Mesenchymal stem cell (in vitro differentiated cells and primary cell): ENCODE data around the gene SBNO2.

Experiments used
- DNase-seq: peaks from one replicate; pipeline ENCODE4 v3.0.0-alpha.2; 2013
- H2AFZ ChIP-seq: one replicate; pipeline ENCODE4 v1.6.1; 2013; ENCODE audit warnings: low read depth, mild to moderate bottlenecking, control low read depth, inconsistent platforms, low read length, moderate library complexity
- H2AK5ac ChIP-seq: 2 replicates; pipeline ENCODE4 v1.6.1; 2013; ENCODE audit warnings: low read length, moderate library complexity, mild to moderate bottlenecking, inconsistent platforms; ENCODE audit not compliant: severe bottlenecking
- H2BK120ac ChIP-seq: one replicate; pipeline ENCODE4 v1.6.1; 2013; ENCODE audit warnings: low read depth, mild to moderate bottlenecking, inconsistent platforms, low read length, moderate library complexity
- H2BK12ac ChIP-seq, 2 experiments: one replicate each; pipeline ENCODE4 v1.6.1; 2013; ENCODE audit warnings: inconsistent platforms in 2 of 2, low read length in 2 of 2, mild to moderate bottlenecking in 2 of 2, moderate library complexity in 2 of 2, control low read depth in 1 of 2
- H2BK15ac ChIP-seq: one replicate; pipeline ENCODE4 v1.6.1; 2013; ENCODE audit warnings: mild to moderate bottlenecking, low read depth, inconsistent platforms; ENCODE audit not compliant: poor library complexity, severe bottlenecking
- H2BK5ac ChIP-seq: 2 replicates; pipeline ENCODE4 v1.6.1; 2013; ENCODE audit warnings: low read depth, mild to moderate bottlenecking, low read length, control low read depth, inconsistent platforms; ENCODE audit not compliant: poor library complexity, severe bottlenecking
- H3K14ac ChIP-seq, 2 experiments: one replicate each; pipeline ENCODE4 v1.6.1; 2013; ENCODE audit warnings: inconsistent platforms in 2 of 2, low read length in 2 of 2, control low read depth in 1 of 2, mild to moderate bottlenecking in 1 of 2, moderate library complexity in 1 of 2
- H3K18ac ChIP-seq, 2 experiments: one replicate each; pipeline ENCODE4 v1.6.1; 2013; ENCODE audit warnings: inconsistent platforms in 2 of 2, low read length in 2 of 2, control low read depth in 1 of 2, low read depth in 1 of 2, mild to moderate bottlenecking in 1 of 2
- H3K23ac ChIP-seq, 2 experiments: one replicate each; pipeline ENCODE4 v1.6.1; 2013; ENCODE audit warnings: inconsistent platforms in 2 of 2, low read length in 2 of 2, mild to moderate bottlenecking in 2 of 2, moderate library complexity in 2 of 2, control low read depth in 1 of 2
- H3K27ac ChIP-seq: 2 replicates; pipeline ENCODE4 v1.5.1; 2013; ENCODE audit warnings: mild to moderate bottlenecking, moderate library complexity, low read length, control low read depth, inconsistent platforms; ENCODE audit not compliant: poor library complexity, severe bottlenecking
- H3K27me3 ChIP-seq, 2 experiments: 2 replicates each; pipeline versions ENCODE4 v1.6.1 to v1.7.0; 2013; ENCODE audit warnings: low read length in 2 of 2, mild to moderate bottlenecking in 2 of 2, moderate library complexity in 2 of 2, control low read depth in 1 of 2, inconsistent platforms in 1 of 2; ENCODE audit not compliant: control insufficient read depth in 1 of 2, insufficient read depth in 1 of 2
- H3K36me3 ChIP-seq, 2 experiments: 2 replicates each; pipeline versions ENCODE4 v1.6.1 to v1.7.0; 2013; ENCODE audit warnings: low read length in 2 of 2, control low read depth in 1 of 2, inconsistent platforms in 1 of 2, low read depth in 1 of 2, mild to moderate bottlenecking in 1 of 2; ENCODE audit not compliant: insufficient read depth in 2 of 2, control insufficient read depth in 1 of 2
- H3K4ac ChIP-seq, 2 experiments: one replicate each; pipeline ENCODE4 v1.6.1; 2013; ENCODE audit warnings: inconsistent platforms in 2 of 2, low read length in 2 of 2, mild to moderate bottlenecking in 2 of 2, moderate library complexity in 2 of 2, control low read depth in 1 of 2, low read depth in 1 of 2
- H3K4me1 ChIP-seq: 2 replicates; pipeline ENCODE4 v1.6.1; 2013; ENCODE audit warnings: low read depth, low read length, control low read depth; ENCODE audit not compliant: control insufficient read depth, insufficient read depth
- H3K4me2 ChIP-seq: 2 replicates; pipeline ENCODE4 v1.6.1; 2013; ENCODE audit warnings: low read length, mild to moderate bottlenecking, inconsistent platforms; ENCODE audit not compliant: poor library complexity, severe bottlenecking
- H3K4me3 ChIP-seq, 2 experiments: 2 replicates each; pipeline versions ENCODE4 v1.5.1 to v1.7.0; 2013; ENCODE audit warnings: low read length in 2 of 2, mild to moderate bottlenecking in 2 of 2, control low read depth in 1 of 2, low read depth in 1 of 2; ENCODE audit not compliant: insufficient read depth in 1 of 2
- H3K79me1 ChIP-seq: replicated peaks from 2 replicates; pipeline ENCODE4 v1.6.1; 2013; ENCODE audit warnings: mild to moderate bottlenecking, control low read depth, low read length, inconsistent platforms; ENCODE audit not compliant: poor library complexity, severe bottlenecking
- H3K9ac ChIP-seq: 2 replicates; pipeline ENCODE4 v1.7.0; 2013; ENCODE audit warnings: mild to moderate bottlenecking, low read length, moderate library complexity
- H3K9me3 ChIP-seq: 2 replicates; pipeline ENCODE4 v1.7.0; 2013; ENCODE audit warnings: mild to moderate bottlenecking, low read length; ENCODE audit not compliant: control insufficient read depth
- H4K8ac ChIP-seq: one replicate; pipeline ENCODE4 v1.6.1; 2013; ENCODE audit warnings: inconsistent platforms, mild to moderate bottlenecking, low read length, moderate library complexity
- H4K91ac ChIP-seq: one replicate; pipeline ENCODE4 v1.6.1; 2013; ENCODE audit warnings: mild to moderate bottlenecking, low read length, inconsistent platforms
- WGBS: methylation state at CpG from one replicate; pipeline ENCODE4 v1.1.7; 2013; ENCODE audit warnings: mixed read lengths; 5-methylcytosine and 5-hydroxymethylcytosine counted together

SBNO2 gene

DNA sequence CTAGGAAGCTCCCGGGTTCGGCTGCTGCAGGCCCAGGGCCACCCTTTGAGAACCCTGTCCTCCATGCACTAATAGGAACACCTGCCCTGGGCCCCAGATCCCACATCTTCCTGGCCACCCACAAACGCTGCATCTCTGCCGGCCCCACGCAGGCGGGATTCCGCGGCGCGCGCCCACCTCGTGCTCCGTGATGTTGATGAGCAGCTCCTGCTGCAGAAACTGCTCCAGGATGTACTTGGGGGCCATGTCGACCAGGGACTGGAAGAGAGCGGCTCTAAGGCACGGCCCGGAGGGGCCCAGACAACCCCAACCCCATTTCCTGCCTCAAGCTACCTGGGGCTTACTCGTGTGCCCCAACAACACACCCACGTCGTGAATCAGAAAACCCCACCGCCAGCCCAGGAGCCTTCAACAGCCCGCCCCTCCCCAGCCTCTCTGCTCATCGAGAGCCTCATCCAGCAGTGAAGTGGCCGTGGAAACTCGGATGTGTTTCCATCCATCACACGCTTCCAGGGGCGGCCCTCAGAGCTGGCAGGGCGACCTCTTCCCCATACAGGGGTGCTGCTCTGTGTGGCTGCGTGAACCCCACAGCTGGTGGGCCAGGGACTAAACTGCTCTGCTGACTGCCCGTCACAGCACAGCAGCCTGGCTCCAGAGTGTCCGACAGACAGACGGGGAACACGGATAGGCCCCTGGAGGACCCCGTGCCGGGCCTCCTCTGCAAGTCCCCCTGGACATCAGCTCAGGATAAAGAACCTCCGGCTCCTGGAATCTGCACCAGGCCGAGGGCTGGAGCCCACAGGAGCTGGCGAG, 83.1 kb downstream of the SBNO2 start:
- no peak for DNase-seq
- WGBS = 96% methylated on average over 38 of the region's 38 CpGs

DNA sequence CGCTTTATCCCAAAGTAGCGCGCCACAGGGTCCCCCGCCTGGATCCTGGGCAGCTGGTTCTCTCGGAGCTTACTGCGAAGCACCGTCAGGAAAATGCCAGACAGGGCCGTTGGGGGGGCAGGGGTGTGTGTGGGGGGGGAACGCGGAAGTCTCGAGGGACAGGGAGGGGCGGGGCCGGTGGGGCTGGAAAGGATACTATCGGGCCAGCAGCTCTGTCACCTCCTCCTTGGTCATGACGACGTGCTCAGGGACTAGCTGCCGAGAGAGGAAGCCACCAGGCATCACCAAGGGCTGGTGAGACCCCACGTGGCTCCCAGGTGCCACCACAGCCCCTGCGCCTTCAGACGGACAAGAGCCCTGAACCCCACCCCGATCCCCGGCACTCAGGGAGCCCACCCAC, 84.2 kb downstream of the SBNO2 start:
- Histone ChIP-seq H4K8ac (no peak overlapping the region), H3K4me3 (no peak overlapping the region), H3K79me1 (peaks cover 31% of the 10 kb centered on the region), H2BK15ac (no peak overlapping the region), H3K4me1 (peaks cover 18% of the 10 kb centered on the region), H2BK12ac (no peak overlapping the region), H3K14ac (no peak overlapping the region), H3K36me3 (peaks cover 45 to 81% of the 10 kb centered on the region in 2 experiments), H4K91ac (no peak overlapping the region), H3K4ac (no peak overlapping the region), H3K4me2 (no peak overlapping the region), H2AFZ (no peak overlapping the region), H3K18ac (no peak overlapping the region), H3K27ac (no peak overlapping the region), H3K27me3 (no peaks in the 10 kb centered on the region), H3K9me3 (no peaks in the 10 kb centered on the region), H2AK5ac (no peak overlapping the region), H2BK120ac (no peak overlapping the region), H3K23ac (no peak overlapping the region), H2BK5ac (no peak overlapping the region), H3K9ac (no peak overlapping the region)
- WGBS = 98% methylated on average over 20 of the region's 22 CpGs
- no peak for DNase-seq

More for the DNA sequence above, 83.1 kb downstream of the SBNO2 start:
- Histone ChIP-seq H3K36me3 (peaks cover 45 to 76% of the 10 kb centered on the region in 2 experiments), H3K18ac (no peak overlapping the region), H3K79me1 (peaks cover 31% of the 10 kb centered on the region), H3K14ac (no peak overlapping the region), H3K9me3 (no peaks in the 10 kb centered on the region), H2AFZ (no peak overlapping the region), H4K8ac (no peak overlapping the region), H3K27ac (no peak overlapping the region), H3K23ac (no peak overlapping the region), H2BK120ac (no peak overlapping the region), H2AK5ac (no peak overlapping the region), H3K4me1 (peaks cover 21% of the 10 kb centered on the region), H4K91ac (no peak overlapping the region), H3K4ac (no peak overlapping the region), H2BK12ac (no peak overlapping the region), H2BK15ac (no peak overlapping the region), H3K27me3 (no peaks in the 10 kb centered on the region), H3K4me2 (no peak overlapping the region), H3K4me3 (no peak overlapping the region), H3K9ac (no peak overlapping the region), H2BK5ac (no peak overlapping the region)

DNA sequence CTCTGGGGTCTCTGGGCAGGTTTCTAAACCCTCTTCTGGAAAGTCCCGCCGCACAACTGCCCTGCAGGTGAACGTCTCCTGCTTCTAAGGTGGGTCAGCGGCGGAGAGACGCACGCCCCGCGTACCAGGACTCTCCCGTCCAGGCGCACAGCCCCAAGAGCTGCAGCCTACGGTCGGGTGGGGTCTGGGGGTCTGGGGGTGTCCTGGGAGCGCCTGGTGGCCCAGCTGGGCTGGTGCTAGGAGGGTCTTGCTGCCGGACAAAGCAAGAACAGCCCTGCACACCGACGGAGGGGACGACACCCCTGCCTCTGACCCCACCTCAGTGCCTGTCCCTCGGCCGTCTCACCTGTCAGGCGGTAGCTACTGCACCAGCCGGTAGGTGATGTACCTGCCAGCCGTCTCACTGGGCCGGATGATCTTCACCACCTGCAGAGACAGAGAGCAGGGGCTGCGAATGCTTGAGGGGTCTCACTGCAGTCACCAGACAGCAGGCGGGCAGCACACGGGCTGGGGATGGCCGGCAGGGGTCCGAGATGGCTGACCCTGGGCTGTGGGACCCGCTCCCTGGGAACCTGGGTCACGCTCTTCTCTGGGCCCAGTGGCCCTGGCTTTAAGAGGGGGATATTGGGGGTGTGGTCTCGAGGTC, 84.8 kb downstream of the SBNO2 start:
- H3K23ac ChIP-seq = no peak overlapping the region
- no peak overlapping the region for H4K8ac ChIP-seq
- peaks cover 31% of the 10 kb centered on the region for H3K79me1 ChIP-seq
- no peak overlapping the region for H3K4me3 ChIP-seq
- H2AFZ ChIP-seq = no peak overlapping the region
- no peak for DNase-seq
- H3K27ac ChIP-seq = no peak overlapping the region
- H4K91ac ChIP-seq = no peak overlapping the region
- H2AK5ac ChIP-seq = no peak overlapping the region
- 97% methylated on average over 31 of the region's 32 CpGs for WGBS
- no peak overlapping the region for H3K14ac ChIP-seq
- H3K36me3 ChIP-seq = peaks cover 45 to 81% of the 10 kb centered on the region in 2 experiments
- no peak overlapping the region for H3K4ac ChIP-seq
- no peak overlapping the region for H3K4me2 ChIP-seq
- no peak overlapping the region for H3K9ac ChIP-seq
- no peaks in the 10 kb centered on the region for H3K27me3 ChIP-seq
- no peak overlapping the region for H2BK15ac ChIP-seq
- H2BK5ac ChIP-seq = no peak overlapping the region
- no peak overlapping the region for H2BK120ac ChIP-seq
- H3K9me3 ChIP-seq = no peaks in the 10 kb centered on the region
- H3K4me1 ChIP-seq = peaks cover 19% of the 10 kb centered on the region
- no peak overlapping the region for H3K18ac ChIP-seq
- H2BK12ac ChIP-seq = no peak overlapping the region

DNA sequence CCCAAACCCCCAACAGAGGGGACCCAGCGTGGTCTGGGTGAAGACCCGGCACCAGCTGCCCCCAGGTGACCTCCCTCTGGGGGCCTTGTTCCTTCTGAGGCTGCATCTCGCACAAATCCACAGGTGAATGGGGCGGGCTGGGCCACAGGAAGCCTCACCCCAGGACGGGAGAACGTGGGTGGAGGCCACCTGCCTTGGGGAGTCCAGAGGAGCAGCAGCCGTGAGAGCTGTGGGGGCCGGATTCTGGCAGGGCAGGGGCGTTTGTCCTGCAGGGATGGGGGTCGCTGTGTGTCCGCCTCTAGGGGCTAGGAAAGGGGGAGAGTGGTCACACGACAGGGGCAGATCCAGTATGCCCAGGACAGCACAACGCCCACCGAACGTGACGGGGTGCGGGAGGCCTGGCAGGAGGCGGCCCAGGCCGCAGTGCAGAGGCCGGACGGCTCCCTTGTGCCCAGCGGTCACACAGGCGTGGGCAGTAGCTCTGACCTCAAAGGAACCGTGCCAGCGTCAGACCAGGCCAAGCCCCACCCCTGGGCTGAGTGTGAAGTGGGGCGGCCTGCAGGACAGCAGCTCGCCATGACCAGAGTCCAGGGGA, 85.6 kb downstream of the SBNO2 start:
- Histone ChIP-seq H3K4me1 (peaks cover 18% of the 10 kb centered on the region), H4K91ac (no peak overlapping the region), H2BK12ac (no peak overlapping the region), H3K18ac (no peak overlapping the region), H3K4me2 (no peak overlapping the region), H3K79me1 (peaks cover 30% of the 10 kb centered on the region), H3K4me3 (no peak overlapping the region), H3K36me3 (peaks cover 43 to 76% of the 10 kb centered on the region in 2 experiments), H2BK5ac (no peak overlapping the region), H2AFZ (no peak overlapping the region), H2BK120ac (no peak overlapping the region), H3K4ac (no peak overlapping the region), H3K9ac (no peak overlapping the region), H3K9me3 (no peaks in the 10 kb centered on the region), H2BK15ac (no peak overlapping the region), H4K8ac (no peak overlapping the region), H3K23ac (no peak overlapping the region), H3K27me3 (no peaks in the 10 kb centered on the region), H2AK5ac (no peak overlapping the region), H3K14ac (no peak overlapping the region), H3K27ac (no peak overlapping the region)
- DNase-seq = no peak
- 93% methylated on average over 25 of the region's 27 CpGs for WGBS
